Stimulated activated CD4-positive, alpha-beta T cell treated with anti-CD3 and anti-CD28 coated beads, Interleukin-4, amount 100 ng/mL, for 4 hours (primary cell): Measurements from ENCODE around the gene CHST15.

Experiments used
- DNase-seq, 2 experiments: peaks; one replicate each; pipeline ENCODE4 v3.0.0-alpha.2; 2020

The CHST15 gene, protein sequence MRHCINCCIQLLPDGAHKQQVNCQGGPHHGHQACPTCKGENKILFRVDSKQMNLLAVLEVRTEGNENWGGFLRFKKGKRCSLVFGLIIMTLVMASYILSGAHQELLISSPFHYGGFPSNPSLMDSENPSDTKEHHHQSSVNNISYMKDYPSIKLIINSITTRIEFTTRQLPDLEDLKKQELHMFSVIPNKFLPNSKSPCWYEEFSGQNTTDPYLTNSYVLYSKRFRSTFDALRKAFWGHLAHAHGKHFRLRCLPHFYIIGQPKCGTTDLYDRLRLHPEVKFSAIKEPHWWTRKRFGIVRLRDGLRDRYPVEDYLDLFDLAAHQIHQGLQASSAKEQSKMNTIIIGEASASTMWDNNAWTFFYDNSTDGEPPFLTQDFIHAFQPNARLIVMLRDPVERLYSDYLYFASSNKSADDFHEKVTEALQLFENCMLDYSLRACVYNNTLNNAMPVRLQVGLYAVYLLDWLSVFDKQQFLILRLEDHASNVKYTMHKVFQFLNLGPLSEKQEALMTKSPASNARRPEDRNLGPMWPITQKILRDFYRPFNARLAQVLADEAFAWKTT

DNA sequence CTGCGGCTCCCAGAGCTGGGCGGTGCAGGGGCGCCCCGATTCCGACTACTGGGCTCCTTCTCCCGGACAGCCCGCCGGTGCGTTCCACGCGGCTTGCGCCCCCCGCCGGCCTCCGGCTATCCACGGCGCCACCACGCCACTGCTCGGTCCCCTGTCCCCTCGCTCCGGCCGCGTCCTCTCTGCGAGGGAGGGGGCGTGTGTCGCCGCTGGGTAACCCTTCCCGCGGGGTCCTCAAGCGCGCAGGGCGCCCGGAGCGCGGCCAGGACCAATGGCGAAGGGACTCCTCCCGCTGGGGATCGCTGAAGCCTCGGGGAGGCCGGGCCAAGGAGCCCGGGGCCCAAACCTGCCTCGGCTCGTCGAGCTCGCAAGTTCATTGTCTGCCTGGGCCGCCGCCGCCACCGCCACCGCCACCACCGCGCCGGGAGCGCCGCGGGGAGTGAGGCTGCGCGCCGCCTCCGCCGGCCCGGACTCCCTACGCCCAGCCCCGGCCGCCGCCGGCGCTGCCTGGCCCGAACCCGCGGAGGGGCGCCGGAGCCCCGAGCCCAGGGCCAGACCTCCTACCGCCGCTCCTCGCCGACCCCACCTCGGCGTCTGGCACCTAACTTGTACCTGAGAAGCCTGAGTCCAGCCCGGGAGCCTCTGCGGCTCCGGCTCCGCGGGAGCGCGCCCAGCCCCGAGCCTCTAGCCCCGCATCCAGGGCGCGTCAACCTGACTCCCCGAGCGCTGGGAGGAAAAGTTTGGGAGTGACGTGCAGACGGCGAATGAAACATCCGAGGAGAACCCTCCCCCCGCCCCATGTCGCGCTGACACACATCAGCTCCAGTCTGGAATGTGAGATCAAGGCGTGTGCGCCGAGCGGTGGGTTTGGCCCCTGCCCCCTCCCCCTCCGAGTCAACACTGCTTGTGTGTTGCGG is at the start of gene CHST15:
CHST15 (minus strand) TSS at position 739 of the 914 bp plus-strand sequence. CDS start 47,386 bp downstream, outside the sequence.
- no peak for DNase-seq

DNA sequence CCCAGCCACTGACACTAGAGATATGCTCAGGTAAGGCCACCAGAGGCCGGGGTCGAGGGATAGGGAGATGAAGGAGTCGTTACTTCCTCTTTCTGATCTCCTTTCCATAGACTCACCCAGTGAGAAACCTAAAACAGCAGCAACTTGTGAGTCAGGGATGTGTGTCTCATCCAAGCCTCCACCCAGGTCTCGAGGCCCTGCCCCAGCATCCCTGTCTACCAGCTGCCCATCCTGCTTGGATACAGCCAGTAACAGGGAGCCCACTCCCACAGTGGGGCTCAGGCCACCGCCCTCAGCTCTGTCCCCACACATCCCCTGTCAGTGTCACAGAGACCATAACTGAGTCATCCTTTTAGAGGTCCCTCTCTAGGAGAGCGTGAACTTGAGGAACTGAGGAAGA is 49.6 kb upstream of the CHST15 start:
- no peak for DNase-seq

DNA sequence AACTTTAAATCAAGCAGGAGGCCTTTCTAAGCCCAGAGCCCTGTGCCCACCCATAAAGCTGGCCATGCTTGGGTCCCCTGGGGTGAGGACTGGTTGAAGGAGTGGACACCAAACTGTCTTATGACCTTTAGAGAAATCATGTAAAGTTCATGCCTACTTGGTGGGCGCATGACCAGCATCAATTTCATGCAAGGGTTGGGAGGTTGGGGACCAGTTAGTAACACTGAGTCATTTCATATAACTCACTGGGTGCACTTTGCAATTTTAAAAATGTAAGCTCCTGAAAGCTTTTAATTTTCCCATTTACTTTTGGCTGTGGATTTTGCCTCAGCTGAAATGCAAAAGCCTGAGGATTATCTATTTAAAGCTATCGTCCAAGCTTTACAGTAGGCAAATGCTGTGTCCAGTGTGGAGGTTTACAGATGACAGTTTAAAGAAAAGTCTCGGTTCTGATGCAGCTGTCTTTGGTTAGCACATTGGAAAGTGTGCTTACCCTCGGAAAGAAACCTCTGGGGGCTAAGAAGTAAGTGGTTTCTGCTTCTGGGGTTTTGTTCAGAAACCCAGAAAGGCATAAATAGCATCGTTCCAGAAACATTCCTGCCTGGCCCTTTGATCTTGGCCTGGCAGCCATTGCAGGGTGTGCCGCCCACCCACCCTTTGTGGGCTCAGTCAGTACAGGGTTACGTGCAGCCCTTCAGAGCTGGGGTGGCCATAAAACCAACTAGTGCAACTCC is 48.8 kb upstream of the CHST15 start:
- no peak for DNase-seq

DNA sequence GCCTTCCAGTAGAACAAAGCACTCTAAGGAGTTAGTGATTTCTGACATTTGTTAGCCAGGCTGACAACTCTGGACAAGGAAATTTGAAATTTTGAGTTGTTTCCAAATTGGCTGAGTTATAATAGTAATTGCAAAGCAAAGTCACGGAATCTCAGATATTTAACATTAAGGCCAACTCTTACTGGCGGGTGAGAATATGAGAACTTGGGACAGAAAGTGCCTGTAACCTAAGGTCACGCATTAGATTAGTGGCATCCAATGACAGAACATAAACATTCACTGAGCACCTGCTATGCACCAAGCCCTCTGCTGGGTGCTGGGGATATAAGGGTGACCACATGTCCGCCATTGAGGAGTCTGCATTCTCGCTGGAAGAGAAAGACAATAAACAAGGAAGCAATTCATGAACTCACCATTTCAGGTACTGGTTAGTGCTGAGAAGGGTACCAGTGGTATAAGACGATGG is 45.5 kb upstream of the CHST15 start:
- DNase-seq: no peak

DNA sequence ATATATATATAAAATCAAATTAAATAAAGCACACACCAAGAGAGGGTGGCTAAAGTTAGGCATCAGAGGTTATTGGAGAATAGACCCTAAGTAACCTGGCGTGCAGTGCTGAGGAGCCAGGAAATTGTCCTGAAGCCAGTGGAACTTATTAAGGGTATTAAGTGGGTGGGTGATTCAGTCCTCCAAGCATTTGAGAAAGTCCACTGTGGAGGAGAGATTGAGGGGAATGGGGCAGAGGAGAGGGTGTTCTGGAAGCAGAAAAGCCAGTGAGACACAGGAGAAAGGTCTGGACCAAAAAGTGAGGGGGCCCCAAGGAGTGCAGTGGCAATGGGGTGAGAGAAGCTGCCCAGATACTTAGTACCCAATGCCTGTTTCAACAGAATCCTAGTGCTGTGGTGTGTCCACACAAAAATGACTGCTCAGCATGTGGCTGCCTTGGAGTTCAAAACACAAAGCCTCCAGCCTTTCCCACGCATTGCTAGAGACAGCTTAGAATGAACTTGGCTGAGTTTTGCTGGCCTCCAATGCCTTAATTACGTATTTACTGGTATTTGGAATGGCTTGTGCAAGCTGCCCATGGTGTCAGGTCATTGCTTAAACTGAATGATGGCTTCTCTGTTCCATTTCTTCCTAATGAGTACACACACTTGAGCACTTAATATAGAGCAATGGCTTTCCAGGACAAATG is 44.9 kb upstream of the CHST15 start:
- no peak for DNase-seq

DNA sequence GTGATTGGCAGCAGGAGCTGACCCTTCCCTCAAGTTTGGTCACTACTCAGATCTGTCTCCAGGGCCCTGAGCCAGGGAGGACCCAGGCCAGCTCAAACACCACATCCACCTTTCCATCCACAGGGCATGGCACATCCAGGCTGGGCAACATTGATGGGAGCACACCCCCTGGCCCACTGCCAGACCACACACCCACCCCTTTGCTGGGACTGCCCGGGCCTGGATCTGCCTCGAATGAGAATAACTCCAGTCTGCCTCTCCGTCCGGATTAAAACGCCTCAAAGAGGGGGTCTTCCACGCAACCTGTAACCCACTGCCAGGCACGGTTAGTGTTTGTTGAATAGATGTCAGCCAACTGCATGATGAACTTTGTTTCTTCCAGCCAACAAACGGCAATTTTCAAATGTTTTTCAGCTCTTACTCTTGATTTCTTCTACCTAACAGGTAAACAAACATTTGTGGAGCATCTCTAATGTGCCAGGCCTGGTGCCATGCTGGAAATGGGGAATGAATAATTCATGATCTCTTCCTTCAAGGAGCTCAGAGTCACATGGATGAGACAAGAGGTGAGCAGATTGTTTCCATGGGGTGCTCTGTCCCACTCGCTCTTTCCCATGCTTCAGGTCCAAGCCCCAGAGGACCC is 41.0 kb upstream of the CHST15 start:
- DNase-seq: no peak

DNA sequence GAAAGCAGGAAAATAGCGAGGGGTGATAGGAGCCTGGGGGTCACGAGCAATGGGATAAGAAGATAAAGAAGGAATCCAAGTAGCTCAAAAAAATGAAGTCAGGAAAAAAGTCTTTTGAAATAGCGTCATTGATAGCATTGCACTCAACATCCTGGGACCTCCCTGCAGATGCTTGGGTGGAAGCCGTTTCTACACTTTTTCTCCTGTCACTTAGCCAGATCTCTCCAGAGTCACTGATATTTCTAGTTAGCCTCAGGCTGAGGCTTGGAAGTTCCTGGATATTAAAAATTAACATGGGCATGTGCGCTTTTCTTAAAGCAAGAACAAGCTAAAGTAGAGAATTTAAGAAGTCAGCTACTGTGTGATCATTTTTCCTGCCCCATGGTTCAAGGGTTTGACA is 39.5 kb upstream of the CHST15 start:
- DNase-seq: no peak

DNA sequence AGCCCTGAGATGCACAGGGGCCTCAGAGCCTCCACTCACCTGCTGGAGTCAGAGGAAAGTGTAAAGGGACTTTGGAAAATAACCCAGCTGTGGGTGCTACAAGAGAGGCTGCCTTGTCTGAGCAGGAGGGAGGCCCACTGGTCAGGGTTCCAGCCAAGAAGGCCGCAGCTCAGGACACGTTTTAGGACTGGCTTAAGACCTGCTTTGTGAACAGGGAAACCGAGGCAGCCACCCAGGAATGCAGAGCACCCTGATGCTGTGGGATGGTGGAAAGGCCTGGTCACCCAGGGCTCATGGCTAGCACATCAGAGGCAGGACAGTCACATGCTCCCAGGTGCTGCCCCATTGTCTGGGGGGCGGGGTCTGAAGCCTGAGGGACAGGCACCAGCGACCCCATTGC is 38.9 kb upstream of the CHST15 start:
- DNase-seq: no peak

DNA sequence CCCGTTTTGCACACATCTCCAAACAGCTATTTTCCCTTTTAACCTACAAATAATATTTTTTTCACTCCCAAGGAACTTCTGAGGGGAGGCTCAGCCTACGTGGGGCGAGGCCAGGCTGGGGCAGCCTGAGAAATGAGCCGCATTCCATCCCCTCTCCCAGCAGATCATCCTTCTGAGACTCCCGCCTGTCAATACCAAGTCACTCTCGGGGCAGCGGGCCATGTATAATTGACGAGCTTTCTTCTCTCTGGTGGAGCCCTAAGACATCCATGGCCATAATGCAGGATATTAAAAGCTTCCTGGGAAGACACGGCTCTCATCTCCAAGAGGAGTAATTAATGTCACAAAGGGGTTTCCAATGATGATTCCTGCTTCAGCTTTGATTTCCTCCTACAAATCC is 37.8 kb upstream of the CHST15 start:
- no peak for DNase-seq

DNA sequence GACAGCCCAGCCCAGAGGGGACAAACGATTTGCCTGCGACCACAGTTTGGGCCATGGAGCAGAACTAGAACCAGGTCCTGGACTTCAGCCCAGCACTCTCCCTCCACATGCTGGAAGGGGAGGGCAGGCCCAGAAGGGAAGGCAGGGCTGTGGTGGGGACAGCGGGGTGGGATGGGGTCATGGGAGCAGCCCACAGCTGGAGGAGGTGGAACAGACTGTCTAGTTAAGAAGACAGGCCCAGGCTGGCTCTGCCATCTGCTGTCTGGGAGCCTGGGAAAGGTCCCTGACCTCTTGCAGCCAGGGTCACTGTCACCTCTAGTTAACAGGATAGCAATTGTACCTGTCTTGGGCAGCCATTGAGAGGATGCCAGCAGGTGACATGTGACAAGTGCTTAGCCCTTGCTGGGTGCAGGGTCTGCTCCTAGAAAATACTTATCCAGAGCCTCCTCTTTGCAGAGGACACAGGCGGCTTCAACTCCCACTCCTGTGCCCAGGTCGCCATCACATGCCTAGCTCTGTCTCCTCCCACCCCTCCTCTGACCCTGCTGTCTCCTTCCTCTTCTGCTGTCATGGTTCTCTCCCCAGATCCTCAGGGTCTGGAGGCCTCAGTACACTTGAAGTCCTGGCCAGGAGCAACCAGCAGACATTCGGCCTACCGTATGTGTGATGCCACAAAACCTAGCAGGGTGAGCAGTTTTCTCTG is 37.0 kb upstream of the CHST15 start:
- DNase-seq: no peak

DNA sequence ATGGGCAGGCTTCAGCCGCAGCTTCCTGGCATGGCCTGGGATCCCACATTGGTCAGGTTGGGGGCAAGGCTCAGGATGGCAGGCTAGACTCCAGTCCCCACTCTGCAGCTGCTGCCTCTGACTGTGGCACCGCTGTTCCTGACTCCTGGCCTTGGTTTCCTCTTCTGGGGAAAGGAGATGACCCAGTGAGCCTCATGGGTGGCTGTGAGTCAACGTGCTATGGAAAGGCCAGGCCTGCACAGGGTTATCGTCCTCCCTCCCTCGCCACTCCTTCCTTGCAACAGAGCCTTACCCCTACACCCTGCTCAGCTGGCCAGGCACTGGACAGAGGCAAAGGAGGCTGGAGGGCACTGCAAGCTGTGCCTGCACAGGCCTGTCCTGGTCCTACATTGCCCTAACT is 36.1 kb upstream of the CHST15 start:
- DNase-seq: no peak

DNA sequence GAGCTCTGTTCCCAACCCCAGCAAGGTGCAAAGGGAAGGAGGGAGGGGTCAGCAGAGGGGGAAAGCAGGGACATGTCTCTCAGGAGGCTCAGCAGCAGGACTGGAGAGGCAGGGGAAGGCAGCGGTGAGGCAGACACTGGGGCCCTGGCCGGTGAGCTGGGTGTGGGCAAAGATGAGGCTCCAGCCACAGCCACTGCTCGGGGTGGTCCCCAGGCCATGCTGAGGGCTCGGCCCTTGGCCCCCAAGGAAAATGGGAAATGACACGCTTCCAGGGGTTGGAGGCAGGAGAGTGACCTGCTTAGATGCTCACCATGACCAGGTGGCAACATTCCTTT is 35.4 kb upstream of the CHST15 start:
- no peak for DNase-seq

DNA sequence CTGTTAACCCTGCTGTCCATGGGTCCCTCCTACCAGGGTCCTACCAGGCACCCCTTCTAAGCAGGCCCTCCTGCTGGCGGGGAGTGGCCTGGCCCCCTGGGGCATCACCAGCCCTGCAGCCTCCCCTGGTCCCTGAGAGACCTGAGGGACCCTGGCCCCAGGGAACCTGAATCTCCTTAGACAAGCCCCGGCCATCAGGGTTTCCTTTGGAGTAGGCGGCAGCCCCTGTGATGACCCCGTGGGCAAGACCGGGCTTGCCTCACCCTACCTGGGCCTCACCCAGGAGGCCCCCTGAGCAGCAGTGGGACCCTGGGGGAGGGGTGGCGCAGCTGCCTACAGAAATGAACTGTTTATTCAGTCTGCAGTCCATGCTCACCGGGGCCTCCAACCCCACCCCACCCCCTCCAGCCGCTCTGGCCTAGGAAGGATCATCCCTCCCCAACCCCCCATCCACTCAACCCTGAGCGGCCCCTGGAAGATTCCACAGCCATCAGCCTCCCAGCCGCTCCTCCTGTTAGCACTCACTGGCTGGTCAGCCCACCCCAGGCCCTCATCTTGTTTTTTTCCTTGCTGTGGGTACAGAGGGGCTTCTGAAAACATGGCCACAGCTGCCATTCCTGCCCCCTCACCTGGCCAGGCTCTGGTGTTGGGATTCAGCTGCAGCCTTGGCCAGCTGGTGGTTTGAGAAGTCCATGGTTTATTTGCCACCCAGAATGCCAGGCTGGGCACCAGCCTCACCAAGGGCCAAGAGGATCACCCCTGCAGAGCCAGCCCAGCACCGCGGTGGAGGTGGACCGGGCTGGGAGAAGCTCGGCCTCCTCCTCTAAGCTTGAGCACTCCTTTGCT is 34.8 kb upstream of the CHST15 start:
- no peak for DNase-seq

DNA sequence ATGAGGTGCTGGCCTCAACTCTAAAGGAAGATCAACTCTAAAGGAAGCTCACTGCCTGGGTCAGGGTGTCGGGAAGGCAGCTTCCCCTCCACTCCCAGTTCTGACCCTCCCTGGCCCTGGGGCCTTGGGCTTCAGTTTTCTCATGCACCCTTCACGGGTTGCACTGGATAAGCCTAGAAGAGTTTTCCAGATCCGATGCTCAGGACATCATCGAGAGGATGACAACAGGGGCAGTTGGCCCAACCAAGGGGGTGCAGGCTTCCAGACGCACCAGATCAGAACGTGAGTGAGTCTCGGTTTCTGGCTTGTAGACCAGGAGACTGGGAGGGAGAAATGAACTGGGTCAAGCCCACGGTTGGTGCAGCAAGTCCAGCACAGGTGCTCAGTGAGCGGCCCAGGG is 34.2 kb upstream of the CHST15 start:
- DNase-seq: no peak

DNA sequence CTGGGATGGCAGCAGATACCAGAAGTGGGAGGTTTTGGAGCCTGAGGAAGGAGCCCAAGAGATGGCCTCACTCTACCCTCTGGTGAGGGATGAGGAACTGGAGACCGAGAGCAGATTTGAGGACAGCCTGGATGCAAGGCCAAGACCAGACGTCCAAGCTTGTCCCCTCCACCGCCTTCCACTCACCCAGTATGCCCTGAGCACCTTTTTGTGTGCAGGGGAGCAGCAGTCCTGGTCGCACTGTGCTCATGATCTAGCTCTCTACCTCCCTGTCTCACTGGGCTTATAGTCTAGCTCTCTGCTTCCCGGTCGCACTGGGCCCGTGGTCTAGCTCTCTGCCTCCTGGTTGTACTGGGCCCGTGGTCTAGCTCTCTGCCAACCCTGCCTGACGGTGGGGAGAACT is 33.6 kb upstream of the CHST15 start:
- DNase-seq: no peak

DNA sequence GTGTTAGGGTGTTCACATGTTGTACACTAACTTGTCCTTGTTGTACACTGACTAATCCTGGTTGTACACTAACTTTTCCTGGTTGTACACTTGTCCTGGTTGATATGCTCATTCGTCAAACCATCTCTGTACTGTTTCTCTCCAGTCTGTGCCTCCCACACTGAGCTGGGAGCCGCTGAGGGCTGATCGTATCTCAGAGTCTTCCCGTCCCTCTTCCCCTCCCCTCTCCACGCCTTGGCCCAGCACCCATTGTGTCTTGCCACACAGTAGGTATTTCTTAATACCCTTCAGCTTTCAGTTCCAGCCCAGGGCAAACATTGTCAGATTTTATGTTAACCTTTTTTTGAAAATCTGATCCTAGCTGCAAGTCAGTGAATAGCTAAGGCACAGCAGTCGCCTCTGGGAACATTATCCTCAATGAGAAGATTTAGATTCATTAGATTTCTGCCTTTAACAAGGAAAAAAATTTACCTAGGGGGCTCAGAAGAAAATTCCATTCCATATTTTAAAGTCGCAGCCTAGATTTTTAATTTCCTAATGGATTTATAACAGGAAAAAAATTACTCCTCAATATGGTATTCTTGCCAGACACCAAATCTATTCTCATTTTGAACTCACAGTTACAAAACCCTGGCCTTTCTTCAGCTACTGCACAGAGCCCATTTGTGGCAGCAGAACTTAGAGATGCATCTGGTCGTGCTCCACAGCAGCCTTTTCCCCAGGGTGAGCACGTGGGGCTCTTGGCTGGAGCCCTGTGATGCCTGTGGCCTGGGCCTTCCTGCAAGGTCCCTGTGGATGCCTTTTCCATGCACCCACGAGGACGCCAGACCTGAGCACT is 33.0 kb upstream of the CHST15 start:
- DNase-seq: no peak

DNA sequence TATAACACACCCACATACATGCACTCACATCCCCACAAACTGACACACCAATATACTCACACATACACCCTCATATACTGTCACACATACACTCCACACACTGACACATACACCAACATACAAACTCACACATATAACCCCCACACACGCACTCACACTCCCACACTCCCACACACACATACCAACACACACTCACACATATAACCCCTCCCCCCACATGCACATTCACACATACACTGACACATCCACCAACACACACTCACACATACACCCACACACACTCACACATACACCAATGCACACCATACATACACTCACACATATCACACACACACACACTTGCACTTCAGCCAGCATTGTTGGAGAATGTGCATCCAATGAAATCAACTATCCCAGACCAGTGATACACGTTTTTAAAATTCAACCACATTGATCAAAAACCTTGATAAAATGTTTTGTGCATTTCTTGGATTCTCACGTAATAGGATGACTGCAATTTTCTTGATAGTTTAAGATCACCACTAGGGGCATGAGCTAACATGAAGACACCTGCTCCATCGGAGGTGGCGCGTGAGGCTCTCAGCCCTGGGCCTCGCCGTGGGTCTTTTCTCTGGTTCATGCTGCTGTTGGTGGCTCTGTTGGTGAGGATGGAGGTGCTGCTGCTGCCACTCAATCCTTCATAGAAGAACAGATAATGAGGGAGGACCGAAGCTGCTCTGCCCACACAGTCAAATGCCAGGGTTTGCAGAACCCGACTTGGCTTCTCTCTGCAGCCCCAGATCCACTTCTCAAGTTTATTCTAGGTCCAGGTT is 32.1 kb upstream of the CHST15 start:
- no peak for DNase-seq

DNA sequence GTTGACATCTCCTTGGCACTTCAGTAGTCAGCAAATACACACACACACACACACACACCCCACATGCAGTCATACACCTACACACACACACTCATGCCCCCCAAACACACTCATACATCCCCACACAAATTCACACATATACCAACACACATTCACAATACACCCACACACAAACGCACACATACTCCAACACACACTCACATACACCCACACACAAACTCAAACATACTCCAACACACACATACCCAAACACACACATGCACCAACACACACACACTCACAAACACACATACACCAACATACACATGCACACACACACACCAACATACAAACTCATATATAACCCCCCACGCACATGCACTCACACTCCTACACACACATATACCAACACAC is 31.4 kb upstream of the CHST15 start:
- no peak for DNase-seq
